DOHH2 (cell line): ENCODE results near the gene RNF14.

Experiments
- EZH2phosphoT487 ChIP-seq: fragments of 200-600 bp; sonication (generic); IDR thresholded peaks from 2 replicates; pipeline ENCODE4 v1.6.1; 2017; ENCODE audit warnings: borderline replicate concordance, mild to moderate bottlenecking, antibody characterized with exemption, low read length, moderate library complexity, mixed read lengths
- TF ChIP-seq, protein P1 (sequence below): fragments of 200-600 bp; sonication (generic); IDR thresholded peaks from one replicate; pipeline ENCODE4 v1.5.1; 2014; ENCODE audit warnings: antibody characterized with exemption, mild to moderate bottlenecking, low read depth, low read length; ENCODE audit not compliant: poor library complexity, severe bottlenecking

DNA sequence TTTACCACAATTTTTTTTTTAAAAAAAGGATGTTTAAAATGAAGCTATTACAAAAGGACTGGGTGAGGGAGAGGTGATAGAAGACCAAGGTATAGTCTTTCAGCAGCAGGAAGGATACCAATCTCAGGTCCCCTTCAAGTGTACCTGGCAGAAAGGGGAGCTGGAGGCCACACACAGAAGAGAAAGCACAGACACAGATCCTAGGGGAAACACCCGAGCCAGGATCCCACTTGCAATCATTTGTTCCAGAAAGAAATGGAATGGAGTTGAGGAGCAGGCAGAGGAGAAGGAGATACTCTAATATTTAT lies 38.3 kb downstream of the RNF14 start:
- TF ChIP-seq, protein P1, sequence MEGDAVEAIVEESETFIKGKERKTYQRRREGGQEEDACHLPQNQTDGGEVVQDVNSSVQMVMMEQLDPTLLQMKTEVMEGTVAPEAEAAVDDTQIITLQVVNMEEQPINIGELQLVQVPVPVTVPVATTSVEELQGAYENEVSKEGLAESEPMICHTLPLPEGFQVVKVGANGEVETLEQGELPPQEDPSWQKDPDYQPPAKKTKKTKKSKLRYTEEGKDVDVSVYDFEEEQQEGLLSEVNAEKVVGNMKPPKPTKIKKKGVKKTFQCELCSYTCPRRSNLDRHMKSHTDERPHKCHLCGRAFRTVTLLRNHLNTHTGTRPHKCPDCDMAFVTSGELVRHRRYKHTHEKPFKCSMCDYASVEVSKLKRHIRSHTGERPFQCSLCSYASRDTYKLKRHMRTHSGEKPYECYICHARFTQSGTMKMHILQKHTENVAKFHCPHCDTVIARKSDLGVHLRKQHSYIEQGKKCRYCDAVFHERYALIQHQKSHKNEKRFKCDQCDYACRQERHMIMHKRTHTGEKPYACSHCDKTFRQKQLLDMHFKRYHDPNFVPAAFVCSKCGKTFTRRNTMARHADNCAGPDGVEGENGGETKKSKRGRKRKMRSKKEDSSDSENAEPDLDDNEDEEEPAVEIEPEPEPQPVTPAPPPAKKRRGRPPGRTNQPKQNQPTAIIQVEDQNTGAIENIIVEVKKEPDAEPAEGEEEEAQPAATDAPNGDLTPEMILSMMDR: no peak
- no peak for TF ChIP-seq EZH2phosphoT487
